ENCODE data around the gene POU3F3.

POU3F3 gene

DNA sequence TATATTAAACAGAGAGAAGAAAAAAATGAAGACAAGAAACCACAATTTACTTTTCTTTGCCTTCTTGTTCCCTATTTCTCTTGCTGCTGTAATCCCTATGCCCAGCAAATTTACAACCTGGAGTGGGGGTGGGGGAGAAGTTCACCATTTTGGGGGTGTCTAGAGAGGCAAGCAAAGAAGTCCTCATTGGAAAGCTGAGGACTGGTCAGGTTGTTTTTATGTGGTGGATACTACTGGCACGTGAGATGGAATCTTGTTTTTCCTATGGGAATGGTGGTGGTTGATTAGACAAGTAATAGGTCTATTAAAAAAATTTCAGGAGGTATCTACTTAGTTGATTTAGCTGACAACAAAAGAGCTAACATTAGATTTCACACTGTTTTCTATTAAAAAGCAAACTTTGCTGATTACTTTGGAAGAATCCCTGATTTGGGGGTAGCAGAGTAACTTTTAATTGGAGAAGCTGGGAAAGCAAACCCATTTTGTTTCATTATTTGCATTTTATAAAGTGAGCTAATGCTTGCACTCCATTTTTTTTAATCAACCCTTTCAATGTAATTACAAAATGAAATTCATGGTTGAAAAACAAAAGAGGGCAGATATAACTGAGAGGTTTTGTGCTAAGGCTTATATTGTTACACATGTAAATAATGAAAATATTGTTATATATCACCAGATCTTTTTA lies 6.0 kb downstream of the POU3F3 start:
- Histone ChIP-seq H3K4me3 (replicated peaks; ENCODE audit: low read depth, low read length) (no peak overlapping the region), H3K36me3 (ENCODE audit: control insufficient read depth, insufficient read depth, low read length) (no peaks in the 10 kb centered on the region), H3K27me3 (replicated peaks; ENCODE audit: control insufficient read depth, insufficient read depth, low read length) (no peaks in the 10 kb centered on the region)
- TF ChIP-seq, protein P1, sequence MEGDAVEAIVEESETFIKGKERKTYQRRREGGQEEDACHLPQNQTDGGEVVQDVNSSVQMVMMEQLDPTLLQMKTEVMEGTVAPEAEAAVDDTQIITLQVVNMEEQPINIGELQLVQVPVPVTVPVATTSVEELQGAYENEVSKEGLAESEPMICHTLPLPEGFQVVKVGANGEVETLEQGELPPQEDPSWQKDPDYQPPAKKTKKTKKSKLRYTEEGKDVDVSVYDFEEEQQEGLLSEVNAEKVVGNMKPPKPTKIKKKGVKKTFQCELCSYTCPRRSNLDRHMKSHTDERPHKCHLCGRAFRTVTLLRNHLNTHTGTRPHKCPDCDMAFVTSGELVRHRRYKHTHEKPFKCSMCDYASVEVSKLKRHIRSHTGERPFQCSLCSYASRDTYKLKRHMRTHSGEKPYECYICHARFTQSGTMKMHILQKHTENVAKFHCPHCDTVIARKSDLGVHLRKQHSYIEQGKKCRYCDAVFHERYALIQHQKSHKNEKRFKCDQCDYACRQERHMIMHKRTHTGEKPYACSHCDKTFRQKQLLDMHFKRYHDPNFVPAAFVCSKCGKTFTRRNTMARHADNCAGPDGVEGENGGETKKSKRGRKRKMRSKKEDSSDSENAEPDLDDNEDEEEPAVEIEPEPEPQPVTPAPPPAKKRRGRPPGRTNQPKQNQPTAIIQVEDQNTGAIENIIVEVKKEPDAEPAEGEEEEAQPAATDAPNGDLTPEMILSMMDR (IDR thresholded peaks at IDR 0.05; ENCODE audit: insufficient read depth, low read length, poor library complexity, severe bottlenecking), result no peak
- DNase-seq (ENCODE audit: extremely low read depth, insufficient read length), result no peak

DNA sequence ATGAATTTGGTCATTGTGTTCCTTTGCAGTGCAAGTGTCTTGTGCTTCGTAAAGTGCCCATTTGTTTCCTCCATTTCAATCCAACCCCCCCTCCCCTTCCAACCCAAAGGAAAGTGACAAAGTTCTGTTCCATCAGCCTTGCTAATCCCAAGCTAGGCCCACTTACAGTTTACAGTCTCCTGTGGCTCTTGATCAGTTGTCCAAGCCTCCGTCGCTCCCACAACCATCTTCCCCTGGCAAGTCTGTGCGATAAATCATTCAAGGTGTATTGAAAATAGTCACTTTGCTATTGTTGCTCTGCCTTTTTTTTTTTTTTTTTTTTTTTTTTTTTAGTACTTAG lies 6.5 kb downstream of the POU3F3 start:
- DNase-seq (ENCODE audit: extremely low read depth, insufficient read length), result no peak
- TF ChIP-seq, protein P1 (IDR thresholded peaks at IDR 0.05; ENCODE audit: insufficient read depth, low read length, poor library complexity, severe bottlenecking), result no peak
- H3K36me3 ChIP-seq (ENCODE audit: control insufficient read depth, insufficient read depth, low read length), result no peaks in the 10 kb centered on the region
- no peaks in the 10 kb centered on the region for H3K27me3 ChIP-seq (replicated peaks; ENCODE audit: control insufficient read depth, insufficient read depth, low read length)
- H3K4me3 ChIP-seq (replicated peaks; ENCODE audit: low read depth, low read length), result no peak overlapping the region

DNA sequence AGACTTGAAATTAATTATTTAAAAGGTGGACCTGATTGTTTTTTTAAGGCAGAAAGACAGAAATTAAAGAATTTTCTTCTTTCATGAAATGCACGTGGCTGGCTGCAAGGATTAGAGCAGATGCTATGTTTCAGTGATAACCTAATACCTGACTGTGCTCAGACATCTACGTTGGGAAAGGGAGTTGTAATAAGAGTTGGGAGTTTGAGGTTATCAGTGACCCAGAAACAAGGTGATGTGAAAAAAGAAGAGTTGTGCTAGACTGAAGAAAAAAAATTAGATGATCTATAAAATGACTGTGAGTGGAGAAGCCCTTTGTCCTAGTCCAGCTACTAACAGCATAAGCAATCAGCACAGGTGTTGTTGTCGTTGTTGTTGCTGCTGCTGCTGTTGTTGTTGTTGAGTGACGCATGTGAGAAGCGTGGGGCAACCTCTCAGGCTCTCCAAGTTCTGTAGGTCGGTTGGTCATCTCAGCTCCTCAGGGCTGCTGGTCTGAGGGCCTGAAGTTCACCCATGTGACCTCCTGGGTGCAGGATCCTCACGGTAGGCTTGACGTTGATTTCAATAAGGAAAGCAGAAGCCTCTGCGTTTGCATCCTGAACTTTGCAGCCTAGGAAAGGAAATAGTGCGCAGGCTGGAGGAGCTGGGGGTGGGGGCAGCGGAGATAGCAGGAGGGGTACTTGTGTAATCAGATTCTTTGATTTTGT lies 7.6 kb downstream of the POU3F3 start:
- TF ChIP-seq, protein P1 (IDR thresholded peaks at IDR 0.05; ENCODE audit: insufficient read depth, low read length, poor library complexity, severe bottlenecking), result no peak
- Histone ChIP-seq H3K4me3 (replicated peaks; ENCODE audit: low read depth, low read length) (no peak overlapping the region), H3K36me3 (ENCODE audit: control insufficient read depth, insufficient read depth, low read length) (no peaks in the 10 kb centered on the region), H3K27me3 (replicated peaks; ENCODE audit: control insufficient read depth, insufficient read depth, low read length) (no peaks in the 10 kb centered on the region)
- DNase-seq (ENCODE audit: extremely low read depth, insufficient read length), result no peak

DNA sequence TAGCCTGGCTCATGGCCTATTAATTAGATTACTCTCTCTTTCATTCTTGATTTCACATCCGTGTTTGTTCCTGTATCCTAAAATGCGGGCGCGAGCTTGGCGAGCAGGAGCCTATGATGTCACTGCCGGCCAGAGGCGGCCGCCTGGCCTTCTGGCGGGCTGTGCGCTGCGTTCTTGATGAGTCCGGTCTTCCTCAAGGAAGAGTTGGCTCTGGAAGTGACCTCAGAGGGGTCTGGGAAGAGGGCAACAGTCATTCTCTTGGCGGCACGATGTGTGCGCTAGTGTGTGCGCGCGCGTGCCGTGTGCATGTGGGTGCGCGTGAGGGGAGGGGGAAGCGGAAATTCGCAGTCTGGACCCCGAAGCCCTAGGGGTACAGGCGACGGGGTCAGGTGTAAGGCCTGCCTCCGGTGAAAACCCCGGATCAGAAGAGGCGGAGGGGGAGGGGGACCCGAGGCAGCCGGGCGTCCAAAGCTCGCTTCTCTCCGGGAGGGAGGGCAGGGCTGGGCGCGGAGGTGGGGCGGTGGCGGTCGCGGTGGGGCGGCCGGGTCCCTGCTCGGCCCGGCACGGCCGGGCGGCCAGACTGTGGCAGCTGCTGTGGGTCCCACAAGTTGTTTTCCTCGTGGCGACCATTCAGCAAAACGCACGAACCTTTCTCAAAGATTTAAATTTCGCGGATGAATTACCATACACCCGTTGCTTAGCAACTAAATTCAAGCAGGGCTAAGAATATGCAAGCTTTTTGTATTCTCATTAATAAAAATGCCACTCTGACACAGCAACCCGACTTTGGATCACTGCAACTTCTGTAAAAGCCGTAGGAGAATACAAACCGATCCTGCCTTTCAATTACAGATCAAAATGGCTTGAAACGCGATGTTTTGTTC lies 8.4 kb downstream of the POU3F3 start:
- no peaks in the 10 kb centered on the region for H3K36me3 ChIP-seq (ENCODE audit: control insufficient read depth, insufficient read depth, low read length)
- TF ChIP-seq, protein P1 (IDR thresholded peaks at IDR 0.05; ENCODE audit: insufficient read depth, low read length, poor library complexity, severe bottlenecking), result no peak
- no peaks in the 10 kb centered on the region; the same call in 1 of the 2 replicates for H3K27me3 ChIP-seq (replicated peaks; ENCODE audit: control insufficient read depth, insufficient read depth, low read length)
- no peak overlapping the region for H3K4me3 ChIP-seq (replicated peaks; ENCODE audit: low read depth, low read length)
- no peak for DNase-seq (ENCODE audit: extremely low read depth, insufficient read length)

DNA sequence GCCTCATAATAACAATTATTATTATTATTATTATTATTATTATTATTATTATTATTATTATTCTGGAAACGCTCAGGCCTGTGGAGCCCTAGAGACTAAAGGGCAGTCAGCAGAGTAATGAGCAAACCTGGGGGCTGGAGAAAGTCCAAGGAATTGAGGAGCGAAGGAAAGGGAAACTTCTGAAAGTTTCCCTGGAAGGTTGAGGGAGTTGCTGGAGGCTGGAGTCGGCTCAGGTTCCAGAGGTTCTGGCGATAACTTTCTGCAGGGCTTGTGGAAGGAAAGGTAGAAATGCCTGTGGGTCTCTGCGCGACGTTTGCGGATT lies 9.2 kb downstream of the POU3F3 start:
- no peak overlapping the region for H3K4me3 ChIP-seq (replicated peaks; ENCODE audit: low read depth, low read length)
- H3K36me3 ChIP-seq (ENCODE audit: control insufficient read depth, insufficient read depth, low read length), result no peaks in the 10 kb centered on the region
- TF ChIP-seq, protein P1 (IDR thresholded peaks at IDR 0.05; ENCODE audit: insufficient read depth, low read length, poor library complexity, severe bottlenecking), result no peak
- no peaks in the 10 kb centered on the region; the same call in 1 of the 2 replicates for H3K27me3 ChIP-seq (replicated peaks; ENCODE audit: control insufficient read depth, insufficient read depth, low read length)
- DNase-seq (ENCODE audit: extremely low read depth, insufficient read length), result no peak

Measured in GM06990 (cell line).